Cerebellar nuclear complex (tissue), 1 donor: ENCODE results near the gene NMS.

Source experiments
- DNase-seq, 2 experiments: peaks; one replicate each; lab custom pipeline; 2025; lab: John Stamatoyannopoulos, UW

Gene NMS

GRCh38 chr2:100485396-100485795, 15.1 kb downstream of the NMS start:
- no peak for DNase-seq

DNA sequence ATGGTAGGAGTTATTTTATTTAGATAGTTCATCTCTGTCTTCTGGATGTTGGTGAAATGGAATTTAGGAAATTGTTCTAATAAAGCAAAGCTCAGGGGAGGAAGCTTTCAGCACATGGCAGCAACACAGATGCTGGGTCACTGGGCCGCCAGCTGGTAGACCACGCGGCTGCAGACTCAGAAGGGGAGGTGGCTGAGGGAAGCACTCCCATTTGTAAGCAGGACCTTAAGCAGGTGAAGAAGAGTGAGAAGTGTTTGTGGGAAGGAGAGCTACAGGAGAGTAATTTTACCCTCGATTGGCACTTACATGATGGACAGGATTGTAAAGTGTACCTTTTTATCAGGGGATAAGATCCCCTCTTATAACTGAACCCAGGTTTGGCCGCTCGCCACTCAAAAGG, 24.4 kb downstream of the NMS start:
- no peak for DNase-seq

DNA sequence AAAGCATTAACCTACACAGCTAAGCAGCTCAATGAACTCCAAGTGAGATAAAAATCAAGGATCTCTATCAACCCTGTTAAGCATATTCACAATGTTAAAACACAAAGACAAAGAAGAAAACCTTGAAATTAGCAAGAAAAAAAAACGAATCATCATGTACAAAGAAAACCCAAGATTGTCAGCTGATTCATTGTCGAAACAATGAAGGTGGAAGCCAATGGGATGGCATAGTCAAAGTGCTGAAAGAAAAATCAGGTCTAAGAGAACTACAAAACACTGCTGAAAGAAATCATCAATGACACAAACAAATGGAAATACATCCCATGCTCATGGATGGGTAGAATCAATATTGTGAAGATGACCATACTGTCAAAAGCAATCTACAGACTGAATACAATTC, 32.5 kb downstream of the NMS start:
- no peak for DNase-seq

DNA sequence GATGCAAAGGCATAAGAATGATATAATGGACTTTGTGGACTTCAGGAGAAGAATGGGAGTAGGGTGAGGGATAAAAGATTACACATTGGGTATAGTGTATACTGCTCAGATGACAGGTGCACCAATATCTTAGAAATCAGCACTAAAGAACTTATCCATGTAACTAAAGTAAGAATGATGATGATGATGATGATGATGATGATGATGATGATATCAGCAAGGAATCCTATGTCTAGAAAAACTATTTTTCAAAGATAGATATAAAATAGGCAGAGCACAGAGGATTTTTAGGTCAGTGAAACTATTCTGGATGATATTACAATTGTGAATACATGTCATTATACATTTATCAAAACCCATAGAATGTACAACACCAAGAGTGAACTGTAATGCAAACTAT, 34.3 kb downstream of the NMS start:
- DNase-seq, result no peak

DNA sequence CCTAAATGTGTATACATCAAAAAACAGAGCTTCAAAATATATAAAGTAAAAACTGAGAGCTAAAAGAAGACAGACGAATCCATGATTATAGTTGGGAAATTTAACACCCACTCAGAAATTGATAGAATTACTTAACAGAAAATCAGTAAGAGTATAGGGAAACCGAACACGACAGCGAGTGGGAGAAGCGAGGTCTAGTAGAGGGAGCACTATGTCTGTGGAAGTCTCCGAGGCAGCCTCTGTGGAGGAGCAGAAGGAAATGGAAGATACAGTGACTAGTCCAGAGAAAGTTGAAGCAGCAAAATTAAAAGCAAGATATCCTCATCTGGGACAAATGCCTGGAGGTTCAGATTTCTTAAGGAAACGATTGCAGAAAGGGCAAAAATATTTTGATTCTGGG, 38.8 kb downstream of the NMS start:
- no peak for DNase-seq

DNA sequence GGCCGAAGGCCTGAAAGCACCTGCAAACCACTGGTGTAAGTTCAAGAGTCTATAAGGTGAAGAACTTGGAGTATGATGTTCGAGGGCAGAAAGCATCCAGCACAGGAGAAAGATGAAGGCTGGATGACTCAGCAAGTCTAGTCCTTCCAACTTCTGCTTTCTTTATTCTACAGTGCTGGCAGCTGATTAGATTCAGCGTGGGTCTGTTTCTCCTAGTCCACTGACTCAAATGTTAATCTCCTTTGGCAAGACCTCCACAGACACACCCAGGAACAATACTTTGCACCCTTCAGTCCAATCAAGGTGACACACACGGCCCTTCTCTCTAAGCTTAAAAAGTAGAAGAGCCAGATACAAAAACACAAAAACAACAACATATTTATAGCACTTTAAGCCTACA, 43.4 kb downstream of the NMS start:
- no peak for DNase-seq

GRCh38 chr2:100517556-100517955, 47.3 kb downstream of the NMS start:
- no peak for DNase-seq

DNA sequence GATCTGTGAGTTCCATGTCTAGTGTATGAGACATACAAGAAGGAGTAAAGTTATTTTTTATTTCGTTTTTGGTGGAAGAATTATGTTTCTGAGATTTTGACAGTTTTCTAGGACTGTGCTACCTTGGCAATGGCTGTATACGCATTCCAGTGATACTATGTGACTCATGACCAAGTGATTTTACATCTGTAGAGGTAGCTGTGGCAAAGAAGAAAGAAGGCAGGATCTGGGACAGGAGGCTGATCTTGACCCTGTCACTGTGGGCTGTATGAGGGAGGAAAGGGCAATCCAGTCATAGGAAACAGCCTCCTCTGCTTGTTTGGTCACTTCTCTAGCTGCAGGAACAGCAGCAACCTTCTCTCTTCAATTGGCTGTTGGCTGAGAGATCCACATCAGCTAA, 48.5 kb downstream of the NMS start:
- DNase-seq, result no peak

DNA sequence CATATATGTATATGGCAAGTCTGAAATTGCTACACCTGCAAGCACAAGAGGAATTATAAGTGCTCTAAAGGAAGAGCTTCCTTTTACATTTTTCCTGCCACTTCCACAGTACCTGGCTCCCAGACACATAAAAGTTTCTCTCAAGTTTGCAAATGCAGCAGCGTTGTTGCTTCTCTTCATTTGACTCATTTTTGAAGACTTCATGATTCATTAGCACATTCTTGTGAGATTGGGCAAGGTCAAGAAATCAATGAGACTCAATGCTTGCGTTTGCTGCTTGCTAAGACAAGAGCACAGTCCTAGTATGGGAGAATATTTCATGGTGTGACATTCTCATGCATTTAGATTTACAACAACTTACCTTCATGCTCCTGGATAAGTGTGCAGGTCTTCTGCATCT, 49.9 kb downstream of the NMS start:
- no peak for DNase-seq

GRCh38 chr2:100522430-100522829, 52.1 kb downstream of the NMS start:
- DNase-seq, result no peak

- DNase-seq, result no peak
Measured at GRCh38 chr2:100524331-100524730, 54.0 kb downstream of the NMS start.

DNA sequence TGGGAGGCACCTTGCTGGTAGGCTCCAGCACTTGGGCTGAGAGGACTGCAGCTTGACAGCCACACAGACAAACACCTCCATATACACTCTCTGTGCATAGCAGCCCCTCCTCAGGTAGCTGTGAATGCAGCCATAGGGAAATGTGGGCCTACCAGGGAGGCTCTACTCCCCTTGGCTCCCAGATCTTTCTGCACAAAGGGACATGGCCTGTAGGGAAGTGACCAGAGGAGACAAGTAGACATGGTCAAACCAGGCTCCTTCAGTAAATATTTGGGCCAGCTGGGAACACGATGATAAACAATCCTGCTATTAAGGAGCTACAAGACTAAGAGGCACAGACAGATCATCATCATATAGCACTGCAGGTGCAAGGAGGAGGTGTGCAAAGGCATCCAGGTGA, 56.6 kb downstream of the NMS start:
- DNase-seq, result no peak

GRCh38 chr2:100527440-100528015, 57.2 kb downstream of the NMS start:
- no peak for DNase-seq

DNA sequence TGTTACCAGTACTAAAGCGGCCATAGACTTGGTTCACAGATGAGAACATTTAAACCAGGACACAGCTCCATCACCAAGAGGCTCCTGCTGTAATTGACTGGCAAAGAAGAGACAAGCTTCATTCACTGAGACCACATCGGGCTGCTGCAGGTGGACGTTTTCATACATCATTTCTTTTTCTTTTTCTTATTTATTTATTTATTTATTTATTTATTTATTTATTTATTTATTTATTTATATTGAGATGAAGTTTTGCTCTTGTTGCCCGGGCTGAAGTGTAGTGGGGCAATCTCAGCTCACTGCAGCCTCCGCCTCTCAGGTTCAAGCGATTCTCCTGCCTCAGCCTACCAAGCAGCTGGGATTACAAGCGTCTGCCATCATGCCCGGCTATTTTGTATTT, 58.9 kb downstream of the NMS start:
- DNase-seq, result no peak

GRCh38 chr2:100529900-100530299, 59.6 kb downstream of the NMS start:
- no peak for DNase-seq
